ENCODE results near the gene ASNS. TPM values are rescaled to one million over a fixed set of nuclear protein-coding genes. Genes with fewer than 3 reads are reported as not detected.

The ASNS gene
- total RNA-seq, 4 donors from 2014 or later: 4.9 to 38.6 (median 18.3) TPM

DNA sequence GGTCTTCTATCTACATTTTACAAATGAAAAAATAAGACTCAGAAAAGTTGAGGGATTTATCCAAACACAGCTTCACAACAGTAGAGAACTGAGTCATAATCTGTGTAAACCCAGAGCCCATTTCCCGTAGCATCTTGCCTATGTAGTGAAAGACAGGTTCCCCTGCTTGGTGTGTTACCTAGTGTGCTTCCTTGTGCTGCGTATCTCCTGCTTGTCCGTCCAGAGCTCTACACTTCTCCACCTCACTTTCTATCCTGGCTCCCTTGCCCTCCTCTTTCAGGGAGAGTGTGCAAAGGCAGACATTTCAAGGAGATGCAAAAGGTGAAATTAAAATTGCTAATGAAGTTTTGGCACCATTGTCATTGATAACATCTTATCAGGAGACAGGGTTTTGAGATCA, 1.4 kb upstream of the ASNS start:
- 92 to 93% methylated on average over 3 of the region's 3 CpGs for WGBS, 2 donors (ENCODE audit: low coverage in 1 of 2)
- no peak for DNase-seq
- in situ Hi-C loops (cut with MboI; ENCODE audit: low pct_ligation_motif_present in 1 of 4, low pct_unique_long_range_greater_than_20kb in 1 of 4, low sequenced_read_pairs in 3 of 4) (no loop called here), intact Hi-C loops (cut with DNase I; ENCODE audit: low total_unique reads) (no loop called here)
- Histone ChIP-seq H3K27me3 (no peaks in the 10 kb centered on the region), H3K4me3 (no peak overlapping the region), H3K36me3 (no peaks in the 10 kb centered on the region), H3K27ac (no peak overlapping the region), H3K9me3 (no peaks in the 10 kb centered on the region), H3K4me1 (peaks cover 0 to 16% (median 6%) of the 10 kb centered on the region in 4 donors)
- TF ChIP-seq, protein P1, sequence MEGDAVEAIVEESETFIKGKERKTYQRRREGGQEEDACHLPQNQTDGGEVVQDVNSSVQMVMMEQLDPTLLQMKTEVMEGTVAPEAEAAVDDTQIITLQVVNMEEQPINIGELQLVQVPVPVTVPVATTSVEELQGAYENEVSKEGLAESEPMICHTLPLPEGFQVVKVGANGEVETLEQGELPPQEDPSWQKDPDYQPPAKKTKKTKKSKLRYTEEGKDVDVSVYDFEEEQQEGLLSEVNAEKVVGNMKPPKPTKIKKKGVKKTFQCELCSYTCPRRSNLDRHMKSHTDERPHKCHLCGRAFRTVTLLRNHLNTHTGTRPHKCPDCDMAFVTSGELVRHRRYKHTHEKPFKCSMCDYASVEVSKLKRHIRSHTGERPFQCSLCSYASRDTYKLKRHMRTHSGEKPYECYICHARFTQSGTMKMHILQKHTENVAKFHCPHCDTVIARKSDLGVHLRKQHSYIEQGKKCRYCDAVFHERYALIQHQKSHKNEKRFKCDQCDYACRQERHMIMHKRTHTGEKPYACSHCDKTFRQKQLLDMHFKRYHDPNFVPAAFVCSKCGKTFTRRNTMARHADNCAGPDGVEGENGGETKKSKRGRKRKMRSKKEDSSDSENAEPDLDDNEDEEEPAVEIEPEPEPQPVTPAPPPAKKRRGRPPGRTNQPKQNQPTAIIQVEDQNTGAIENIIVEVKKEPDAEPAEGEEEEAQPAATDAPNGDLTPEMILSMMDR (IDR thresholded peaks at IDR 0.05): no peak
- TF ChIP-seq POLR2AphosphoS5 (IDR thresholded peaks at IDR 0.05): no peak
- TF ChIP-seq EP300 (IDR thresholded peaks at IDR 0.05; ENCODE audit: low read depth): no peak
- TF ChIP-seq POLR2A (IDR thresholded peaks at IDR 0.05): no peak

DNA sequence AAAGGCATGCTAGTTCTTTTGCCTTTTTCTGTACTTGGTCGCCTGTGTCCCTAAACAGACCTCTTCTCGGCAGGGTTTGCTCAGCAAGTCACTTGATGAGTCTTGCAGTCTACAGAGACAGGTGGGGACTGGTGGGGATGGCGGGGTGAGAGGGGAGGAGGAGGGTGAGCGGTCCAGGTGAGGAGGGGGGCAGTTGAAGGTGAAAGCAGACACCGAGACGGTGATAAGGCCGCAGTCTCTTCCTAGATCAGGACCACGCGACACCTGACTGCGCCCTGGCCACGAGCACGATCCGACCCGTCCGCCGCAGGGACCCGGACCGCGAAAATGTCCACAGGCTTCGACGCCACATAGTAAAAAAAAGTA, 566 bp downstream of the ASNS start:
- 3 to 40% methylated on average over 1 to 21 of the region's 21 CpGs for WGBS, 2 donors (ENCODE audit: low coverage in 1 of 2)
- no peak for DNase-seq

GRCh38 chr7:97868788-97869187, 3.4 kb downstream of the ASNS start:
- Histone ChIP-seq H3K4me3 (no peak overlapping the region), H3K4me1 (peaks cover 0 to 16% (median 6%) of the 10 kb centered on the region in 4 donors), H3K27me3 (no peaks in the 10 kb centered on the region), H3K27ac (no peak overlapping the region), H3K36me3 (no peaks in the 10 kb centered on the region), H3K9me3 (no peaks in the 10 kb centered on the region)
- no peak for DNase-seq
- in situ Hi-C loops (cut with MboI; ENCODE audit: low pct_ligation_motif_present in 1 of 4, low pct_unique_long_range_greater_than_20kb in 1 of 4, low sequenced_read_pairs in 3 of 4): no loop called here
- TF ChIP-seq EP300 (IDR thresholded peaks at IDR 0.05; ENCODE audit: low read depth): no peak
- no peak for TF ChIP-seq POLR2A (IDR thresholded peaks at IDR 0.05)
- no peak for TF ChIP-seq POLR2AphosphoS5 (IDR thresholded peaks at IDR 0.05)
- TF ChIP-seq, protein P1 (IDR thresholded peaks at IDR 0.05): no peak
- WGBS, 2 donors (ENCODE audit: low coverage in 1 of 2): 84 to 97% methylated on average over 6 to 10 of the region's 10 CpGs
- intact Hi-C loops (cut with DNase I; ENCODE audit: low total_unique reads): no loop called here

More for the DNA sequence above, 566 bp downstream of the ASNS start:
- Histone ChIP-seq H3K27me3 (no peaks in the 10 kb centered on the region), H3K9me3 (no peaks in the 10 kb centered on the region), H3K4me1 (peaks cover 0 to 16% (median 6%) of the 10 kb centered on the region in 4 donors), H3K4me3 (peak overlapping the region; percentile 44 to 63 (median 59)), H3K36me3 (no peaks in the 10 kb centered on the region), H3K27ac (peak overlapping the region; percentile 76 to 91 (median 87))
- no peak for TF ChIP-seq EP300 (IDR thresholded peaks at IDR 0.05; ENCODE audit: low read depth)
- in situ Hi-C loops (cut with MboI; ENCODE audit: low pct_ligation_motif_present in 1 of 4, low pct_unique_long_range_greater_than_20kb in 1 of 4, low sequenced_read_pairs in 3 of 4): no loop called here
- intact Hi-C loops (cut with DNase I; ENCODE audit: low total_unique reads): no loop called here

- no peak overlapping the region for H3K27ac ChIP-seq
- TF ChIP-seq POLR2AphosphoS5 (IDR thresholded peaks at IDR 0.05) (no peak), EP300 (IDR thresholded peaks at IDR 0.05; ENCODE audit: low read depth) (no peak), POLR2A (IDR thresholded peaks at IDR 0.05) (no peak)
- TF ChIP-seq, protein P1 (IDR thresholded peaks at IDR 0.05): no peak
- DNase-seq: no peak
- H3K36me3 ChIP-seq: no peaks in the 10 kb centered on the region
- H3K4me3 ChIP-seq: no peak overlapping the region
- peaks cover 0 to 16% (median 6%) of the 10 kb centered on the region in 4 donors for H3K4me1 ChIP-seq
- no peaks in the 10 kb centered on the region for H3K27me3 ChIP-seq
- no peaks in the 10 kb centered on the region for H3K9me3 ChIP-seq
- intact Hi-C loops (cut with DNase I; ENCODE audit: low total_unique reads) (no loop called here), in situ Hi-C loops (cut with MboI; ENCODE audit: low pct_ligation_motif_present in 1 of 4, low pct_unique_long_range_greater_than_20kb in 1 of 4, low sequenced_read_pairs in 3 of 4) (no loop called here)
Measured at GRCh38 chr7:97868314-97868713, 3.9 kb downstream of the ASNS start.

DNA sequence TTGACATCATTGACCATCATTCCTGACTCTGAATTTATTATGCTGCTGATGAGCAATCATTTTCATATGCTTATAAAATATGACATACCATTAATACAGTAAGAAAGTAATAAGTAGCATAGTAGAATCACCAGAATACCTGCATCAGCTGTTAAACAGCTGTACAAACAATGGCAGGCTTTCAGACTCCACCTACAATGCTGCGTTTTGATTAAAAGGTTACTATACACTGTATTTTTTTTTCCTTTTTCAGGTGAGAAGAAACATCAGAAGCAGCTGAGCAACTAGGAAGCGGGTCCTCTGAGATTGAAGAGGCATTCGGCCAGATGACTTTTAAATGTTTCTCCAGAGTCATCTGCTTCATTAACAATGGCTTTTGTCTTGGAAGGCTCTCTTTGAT, 7.1 kb downstream of the ASNS start:
- no peaks in the 10 kb centered on the region for H3K36me3 ChIP-seq
- intact Hi-C loops (cut with DNase I; ENCODE audit: low total_unique reads) (no loop called here), in situ Hi-C loops (cut with MboI; ENCODE audit: low pct_ligation_motif_present in 1 of 4, low pct_unique_long_range_greater_than_20kb in 1 of 4, low sequenced_read_pairs in 3 of 4) (no loop called here)
- no peak for DNase-seq
- H3K27me3 ChIP-seq: no peaks in the 10 kb centered on the region
- H3K4me3 ChIP-seq: no peak overlapping the region
- 79 to 83% methylated on average over 3 of the region's 3 CpGs for WGBS, 2 donors (ENCODE audit: low coverage in 1 of 2)
- TF ChIP-seq POLR2A (IDR thresholded peaks at IDR 0.05): no peak
- TF ChIP-seq POLR2AphosphoS5 (IDR thresholded peaks at IDR 0.05): no peak
- TF ChIP-seq EP300 (IDR thresholded peaks at IDR 0.05; ENCODE audit: low read depth): no peak
- TF ChIP-seq, protein P1 (IDR thresholded peaks at IDR 0.05): no peak
- no peaks in the 10 kb centered on the region for H3K9me3 ChIP-seq
- peaks cover 0 to 3% (median 0%) of the 10 kb centered on the region in 4 donors for H3K4me1 ChIP-seq
- no peak overlapping the region for H3K27ac ChIP-seq

All from transverse colon (tissue), 4 donors.